22Rv1 (cell line): ENCODE data around the gene NME5.
"Not testable (repeated sequence)": the region's sequence is repeated elsewhere in the genome, so short reads cannot be mapped to it uniquely, and the experiment has no call there.

ENCODE experiments used
- H3K27ac ChIP-seq: fragments of 450-650 bp; 2 replicates; pipeline ENCODE4 v1.5.1; 2017
- ZFX ChIP-seq: fragments of 450-650 bp; IDR thresholded peaks from 2 replicates; pipeline ENCODE4 v1.6.1; 2017; ENCODE audit warnings: antibody characterized with exemption, borderline replicate concordance
- TF ChIP-seq, protein P1 (sequence below): fragments of 450-650 bp; IDR thresholded peaks from 2 replicates; pipeline ENCODE4 v1.5.1; 2017; ENCODE audit warnings: mild to moderate bottlenecking

NME5 gene

DNA sequence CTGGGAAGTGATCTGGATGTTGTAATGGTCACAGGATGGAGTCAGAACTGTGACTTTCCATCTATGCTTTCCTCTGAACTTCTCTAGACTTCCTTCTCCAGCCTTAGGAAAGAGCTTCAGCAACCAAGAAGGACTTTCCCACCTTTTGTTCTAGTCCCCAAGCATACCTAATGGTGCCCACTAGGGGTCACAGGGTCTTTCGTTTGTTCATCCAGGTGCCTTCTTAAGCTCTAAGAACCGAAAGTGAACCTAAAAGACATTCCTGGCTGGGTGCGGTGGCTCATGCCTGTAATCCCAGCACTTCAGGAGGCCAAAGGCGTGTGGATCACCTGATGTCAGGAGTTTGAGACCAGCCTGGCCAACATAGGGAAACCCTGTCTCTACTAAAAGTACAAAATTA lies 57.2 kb downstream of the NME5 start:
- TF ChIP-seq, protein P1, sequence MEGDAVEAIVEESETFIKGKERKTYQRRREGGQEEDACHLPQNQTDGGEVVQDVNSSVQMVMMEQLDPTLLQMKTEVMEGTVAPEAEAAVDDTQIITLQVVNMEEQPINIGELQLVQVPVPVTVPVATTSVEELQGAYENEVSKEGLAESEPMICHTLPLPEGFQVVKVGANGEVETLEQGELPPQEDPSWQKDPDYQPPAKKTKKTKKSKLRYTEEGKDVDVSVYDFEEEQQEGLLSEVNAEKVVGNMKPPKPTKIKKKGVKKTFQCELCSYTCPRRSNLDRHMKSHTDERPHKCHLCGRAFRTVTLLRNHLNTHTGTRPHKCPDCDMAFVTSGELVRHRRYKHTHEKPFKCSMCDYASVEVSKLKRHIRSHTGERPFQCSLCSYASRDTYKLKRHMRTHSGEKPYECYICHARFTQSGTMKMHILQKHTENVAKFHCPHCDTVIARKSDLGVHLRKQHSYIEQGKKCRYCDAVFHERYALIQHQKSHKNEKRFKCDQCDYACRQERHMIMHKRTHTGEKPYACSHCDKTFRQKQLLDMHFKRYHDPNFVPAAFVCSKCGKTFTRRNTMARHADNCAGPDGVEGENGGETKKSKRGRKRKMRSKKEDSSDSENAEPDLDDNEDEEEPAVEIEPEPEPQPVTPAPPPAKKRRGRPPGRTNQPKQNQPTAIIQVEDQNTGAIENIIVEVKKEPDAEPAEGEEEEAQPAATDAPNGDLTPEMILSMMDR = no peak
- no peak for TF ChIP-seq ZFX
- H3K27ac ChIP-seq = no peak overlapping the region

- TF ChIP-seq ZFX = no peak
- TF ChIP-seq, protein P1 = no peak
- H3K27ac ChIP-seq = no peak overlapping the region
Observed at GRCh38 chr5:138078006-138078643, 61.1 kb downstream of the NME5 start.

- H3K27ac ChIP-seq = no peak overlapping the region
- no peak for TF ChIP-seq ZFX
- TF ChIP-seq, protein P1 = peak; percentile 91
Observed at GRCh38 chr5:138077064-138077696, 62.0 kb downstream of the NME5 start.

DNA sequence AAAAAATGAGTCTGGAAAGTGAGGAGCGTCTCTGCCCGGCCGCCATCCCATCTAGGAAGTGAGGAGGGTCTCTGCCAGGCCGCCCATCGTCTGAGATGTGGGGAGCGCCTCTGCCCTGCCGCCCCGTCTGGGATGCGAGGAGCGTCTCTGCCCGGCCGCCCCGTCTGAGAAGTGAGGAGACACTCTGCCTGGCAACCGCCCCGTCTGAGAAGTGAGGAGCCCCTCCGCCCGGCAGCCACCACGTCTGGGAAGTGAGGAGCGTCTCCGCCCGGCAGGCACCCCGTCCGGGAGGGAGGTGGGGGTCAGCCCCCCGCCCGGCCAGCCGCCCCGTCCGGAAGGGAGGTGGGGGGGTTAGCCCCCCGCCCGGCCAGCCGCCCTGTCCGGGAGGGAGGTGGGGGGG lies 69.2 kb downstream of the NME5 start:
- not testable (repeated sequence) for H3K27ac ChIP-seq

- TF ChIP-seq, protein P1 = peak; percentile 90
- no peak for TF ChIP-seq ZFX
- H3K27ac ChIP-seq = no peak overlapping the region
Observed at GRCh38 chr5:138068742-138069600, 70.3 kb downstream of the NME5 start.

GRCh38 chr5:138067945-138068344 lies 71.3 kb downstream of the NME5 start:
- no peak overlapping the region for H3K27ac ChIP-seq
- TF ChIP-seq, protein P1 = no peak
- TF ChIP-seq ZFX = no peak
